ENCODE data around the gene PGAM1.
"Not testable (repeated sequence)": the region's sequence is repeated elsewhere in the genome, so short reads cannot be mapped to it uniquely, and the experiment has no call there.

PGAM1 gene

DNA sequence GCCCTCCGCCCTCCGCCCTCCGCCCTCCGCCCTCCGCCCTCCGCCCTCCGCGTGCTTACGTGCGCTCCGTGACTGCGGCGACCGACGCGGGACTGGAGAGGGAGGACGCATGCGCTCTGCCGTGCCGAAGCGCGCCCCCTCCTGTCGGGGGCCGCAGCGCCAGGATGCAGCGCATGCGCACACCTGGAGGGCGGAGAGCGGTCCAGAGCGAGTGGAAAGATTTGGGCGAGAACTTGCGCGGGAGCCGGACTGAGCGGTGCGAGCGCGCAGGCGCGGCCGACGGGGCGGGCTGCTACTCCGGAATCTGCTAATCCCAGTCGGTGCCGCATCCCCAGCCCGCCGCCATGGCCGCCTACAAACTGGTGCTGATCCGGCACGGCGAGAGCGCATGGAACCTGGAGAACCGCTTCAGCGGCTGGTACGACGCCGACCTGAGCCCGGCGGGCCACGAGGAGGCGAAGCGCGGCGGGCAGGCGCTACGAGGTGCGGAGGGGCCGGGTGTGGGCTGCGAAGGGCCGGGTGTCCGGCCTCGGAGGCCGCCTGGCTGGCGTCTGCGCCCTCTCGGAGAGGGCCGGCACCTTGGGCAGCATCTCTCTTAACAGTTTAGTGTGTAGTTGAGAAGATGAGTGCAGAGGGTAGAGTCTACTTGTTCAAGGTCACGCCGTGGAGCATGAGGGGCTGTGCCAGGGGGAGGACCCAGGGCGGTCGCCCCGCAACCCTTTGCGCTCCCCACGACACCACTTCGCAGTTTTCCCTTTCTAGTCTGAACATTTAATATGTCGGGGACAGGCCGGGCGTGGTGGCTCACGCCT lies at the start of gene PGAM1:
PGAM1 (plus strand) TSS at position 228 of the 812 bp plus-strand sequence; CDS start at position 345, 117 bp downstream.
- peak; percentile 85 for DNase-seq (ENCODE audit: low read depth, low spot score)

DNA sequence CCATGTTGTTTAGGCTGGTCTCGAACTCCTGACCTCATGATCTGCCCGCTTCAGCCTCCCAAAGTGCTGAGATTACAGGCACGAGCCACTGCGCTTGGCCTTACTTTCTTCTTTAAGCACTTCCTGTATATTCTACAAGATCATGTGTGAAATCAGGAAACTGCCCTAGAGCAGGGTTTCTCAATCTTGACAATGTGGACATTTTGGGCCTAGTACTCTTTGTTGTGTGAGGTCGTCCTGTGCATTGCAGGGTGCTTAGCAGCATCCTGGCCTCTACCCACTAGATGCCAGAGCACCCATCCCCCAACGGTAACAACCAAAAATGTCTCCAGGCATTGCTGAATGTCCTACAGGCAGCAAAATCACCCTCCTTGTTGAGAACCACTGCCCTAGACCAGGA lies 49.6 kb upstream of the PGAM1 start:
- DNase-seq (ENCODE audit: low read depth, low spot score): no peak

DNA sequence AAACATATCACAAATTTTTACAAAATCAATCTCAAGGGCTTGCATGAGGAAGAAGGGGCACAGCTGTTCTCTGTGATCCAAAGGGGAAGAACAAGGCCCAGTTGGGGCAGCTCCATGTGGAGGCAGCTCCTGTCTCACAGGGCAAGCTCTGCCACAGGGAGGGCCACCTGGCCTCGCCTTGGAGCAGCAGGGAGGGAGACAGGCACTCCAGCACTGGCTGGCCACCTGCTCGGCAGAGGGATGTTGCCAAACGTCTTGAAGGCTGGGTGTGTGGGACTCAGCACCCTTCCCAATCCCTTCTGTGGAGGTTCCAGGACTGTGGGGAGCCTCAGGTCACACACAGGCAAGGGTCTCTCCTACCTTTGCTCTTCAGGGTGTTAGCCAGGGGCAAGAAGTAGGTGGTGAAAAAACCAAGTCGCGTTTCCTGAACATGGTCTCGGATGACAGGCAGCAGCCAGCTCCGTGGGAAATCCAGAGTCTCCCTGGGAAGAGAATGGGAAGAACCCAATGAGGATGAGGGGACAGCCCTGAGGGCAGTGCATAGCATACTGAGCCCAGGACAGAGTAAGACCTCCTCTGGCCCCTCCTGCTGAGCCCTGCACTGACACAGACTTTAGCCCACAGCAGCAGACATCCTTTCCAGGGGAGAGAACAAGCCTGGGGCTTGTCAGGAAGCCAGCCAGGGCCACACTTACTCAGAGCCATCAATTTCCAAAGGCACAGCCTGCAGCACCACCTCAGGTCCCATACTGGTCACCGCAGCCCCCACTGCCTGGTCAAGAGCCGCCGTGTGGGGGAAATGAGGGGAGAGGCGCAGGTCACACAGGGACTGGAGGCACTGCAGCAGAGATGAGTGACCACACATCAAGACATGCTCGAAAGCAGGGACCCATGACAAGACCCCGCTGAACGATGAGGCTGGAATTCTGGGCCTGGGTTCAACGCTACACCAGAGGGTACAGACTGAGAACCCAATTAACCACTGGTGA lies 46.8 kb upstream of the PGAM1 start:
- DNase-seq (ENCODE audit: low read depth, low spot score): no peak

DNA sequence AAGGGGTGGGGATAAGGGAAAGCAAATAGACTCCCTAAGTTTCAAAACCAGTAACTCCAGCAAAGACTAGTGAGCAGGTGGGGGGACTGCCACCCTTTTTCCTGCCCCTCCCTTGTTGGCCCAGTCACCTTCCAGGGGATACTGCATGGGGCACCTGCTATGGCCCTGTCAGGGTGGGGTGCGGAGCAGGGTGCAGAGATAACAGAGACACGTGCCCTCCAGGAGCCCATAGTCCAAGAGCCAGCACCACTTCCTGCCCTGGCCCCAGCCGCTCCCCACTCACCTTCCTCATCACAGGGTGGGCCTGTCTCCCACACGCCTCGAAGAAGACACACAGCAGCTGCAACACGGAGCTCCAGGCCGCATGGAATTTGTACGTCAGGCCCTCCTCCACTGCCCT lies 45.5 kb upstream of the PGAM1 start:
- no peak for DNase-seq (ENCODE audit: low read depth, low spot score)

DNA sequence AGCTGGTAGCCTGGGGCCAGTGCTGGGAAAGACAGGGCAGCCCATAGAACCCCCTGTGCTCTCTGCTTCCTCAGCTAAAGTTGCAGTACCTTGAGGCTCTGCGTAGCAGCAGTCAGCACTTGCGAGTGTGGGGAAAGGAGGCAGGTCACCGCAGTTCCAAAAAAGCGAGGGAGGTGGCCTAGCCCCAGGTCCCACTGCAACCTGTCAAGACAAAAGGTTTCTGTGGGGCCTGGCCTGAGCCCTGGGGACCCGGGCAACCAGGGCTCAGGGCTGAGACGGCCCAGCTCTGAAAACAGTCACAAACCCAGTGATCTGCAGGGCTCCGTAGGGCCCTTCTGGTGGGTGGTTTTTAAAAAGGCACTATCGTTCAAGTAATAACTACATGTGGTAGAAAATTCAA lies 44.4 kb upstream of the PGAM1 start:
- DNase-seq (ENCODE audit: low read depth, low spot score): no peak

DNA sequence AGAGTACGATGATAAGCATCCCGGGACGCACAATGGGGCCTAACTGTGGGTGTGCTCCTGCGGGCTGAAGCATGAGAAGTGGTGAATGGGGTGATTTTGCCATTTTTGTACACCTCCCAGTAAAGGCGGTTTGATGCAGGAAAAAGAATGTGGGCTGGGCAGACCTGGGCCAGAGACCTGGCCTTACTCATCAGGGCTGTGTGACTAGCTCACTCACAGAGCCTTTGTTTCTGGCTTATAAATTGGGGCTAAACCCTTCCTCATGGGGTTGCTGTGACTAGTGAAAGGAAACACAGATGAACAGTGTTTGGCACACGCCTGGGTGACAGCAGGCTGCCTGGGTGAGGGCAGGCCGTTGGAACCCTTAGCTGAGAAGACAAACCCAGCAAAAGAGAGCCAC lies 42.8 kb upstream of the PGAM1 start:
- no peak for DNase-seq (ENCODE audit: low read depth, low spot score)

DNA sequence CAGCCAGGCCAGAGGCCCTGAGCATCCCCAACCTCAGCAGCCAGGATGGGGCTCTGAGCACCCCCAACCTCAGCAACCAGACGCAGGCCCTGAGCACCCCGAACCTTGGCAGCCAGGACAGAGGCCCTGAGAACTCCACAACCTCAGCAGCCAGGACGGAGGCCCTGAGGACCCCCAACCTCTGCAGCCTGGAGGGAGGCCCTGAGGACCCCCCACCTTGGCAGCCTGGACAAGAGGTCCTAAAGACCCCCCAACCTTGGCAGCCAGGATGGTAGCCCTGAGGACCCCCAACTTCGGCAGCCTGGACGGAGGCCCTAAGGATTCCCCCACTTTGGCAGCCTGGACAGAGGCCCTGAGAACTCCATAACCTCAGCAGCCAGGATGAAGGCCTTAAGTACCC lies 41.8 kb upstream of the PGAM1 start:
- no peak for DNase-seq (ENCODE audit: low read depth, low spot score)

DNA sequence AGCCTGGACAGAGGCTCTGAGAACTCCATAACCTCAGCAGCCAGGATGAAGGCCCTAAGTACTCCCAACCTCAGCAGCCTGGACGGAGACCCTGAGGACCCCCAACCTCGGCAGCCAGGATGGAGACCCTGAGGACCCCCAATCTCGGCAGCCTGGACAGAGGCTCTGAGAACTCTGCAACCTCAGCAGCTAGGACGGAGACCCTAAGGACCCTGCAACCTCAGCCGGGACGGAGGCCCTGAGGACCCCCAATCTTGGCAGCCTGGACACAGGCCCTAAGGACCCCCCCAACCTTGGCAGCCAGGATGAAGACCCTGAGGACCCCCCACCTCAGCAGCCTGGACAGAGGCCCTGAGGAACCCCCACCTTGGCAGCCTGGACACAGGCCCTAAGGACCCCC lies 41.4 kb upstream of the PGAM1 start:
- DNase-seq (ENCODE audit: low read depth, low spot score): no peak

DNA sequence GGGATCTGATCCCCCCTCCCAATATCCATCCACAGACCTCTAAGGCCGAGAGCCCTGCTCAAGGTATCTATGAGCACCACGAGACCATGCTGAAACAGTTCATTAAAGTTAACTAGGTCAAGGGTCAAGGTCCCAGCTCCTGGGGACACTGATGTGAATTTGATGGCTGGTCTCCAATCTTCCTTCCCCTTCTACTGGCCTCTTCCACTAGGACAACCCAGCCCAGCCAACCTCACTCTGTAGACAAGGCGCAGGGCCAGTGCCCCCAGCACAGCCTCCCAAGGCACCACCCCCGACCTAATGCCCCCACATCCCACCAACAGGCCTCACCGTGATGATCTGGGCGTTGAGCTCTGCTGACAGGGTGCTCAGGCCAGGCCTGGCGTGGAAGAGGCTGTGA lies 40.4 kb upstream of the PGAM1 start:
- DNase-seq (ENCODE audit: low read depth, low spot score): no peak

DNA sequence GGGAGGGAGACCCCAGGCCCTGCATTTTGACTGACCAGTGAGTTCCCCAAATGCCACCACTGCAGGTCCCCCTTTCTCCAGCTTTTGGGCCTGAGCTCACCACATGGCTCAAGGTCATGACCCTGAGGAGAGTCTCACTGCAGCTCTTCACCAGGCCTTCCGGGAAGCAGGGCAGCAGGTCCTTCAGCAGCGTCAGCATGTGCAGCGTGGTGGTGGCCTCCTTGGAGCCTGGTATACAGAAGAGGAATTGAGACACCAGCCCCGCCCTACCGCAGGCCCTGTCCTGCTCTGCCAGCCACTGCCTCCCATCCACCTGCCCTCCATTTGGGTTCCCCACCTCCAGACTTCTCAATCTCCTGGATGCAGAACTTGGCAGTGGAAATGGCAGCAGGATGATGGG lies 37.8 kb upstream of the PGAM1 start:
- no peak for DNase-seq (ENCODE audit: low read depth, low spot score)

DNA sequence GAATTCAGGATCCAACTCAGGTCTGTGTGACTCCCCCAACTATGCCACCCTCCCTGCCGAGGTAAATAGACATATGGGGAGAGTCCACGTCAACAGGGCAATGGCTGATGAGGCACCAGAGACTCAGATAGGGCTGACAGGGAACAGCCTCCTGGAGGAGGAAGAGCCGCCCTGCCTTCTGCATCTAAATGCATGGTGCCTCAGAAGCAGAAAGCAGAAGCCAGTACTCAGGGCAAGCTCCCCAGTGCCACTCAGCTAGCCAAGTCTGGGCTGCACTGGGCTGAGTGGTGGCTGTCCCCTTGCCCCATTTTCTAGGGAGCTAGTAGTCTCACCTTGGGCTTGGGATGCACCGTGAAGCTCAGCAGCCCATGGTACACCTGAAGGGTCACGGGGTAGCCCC lies 35.9 kb upstream of the PGAM1 start:
- no peak for DNase-seq (ENCODE audit: low read depth, low spot score)

DNA sequence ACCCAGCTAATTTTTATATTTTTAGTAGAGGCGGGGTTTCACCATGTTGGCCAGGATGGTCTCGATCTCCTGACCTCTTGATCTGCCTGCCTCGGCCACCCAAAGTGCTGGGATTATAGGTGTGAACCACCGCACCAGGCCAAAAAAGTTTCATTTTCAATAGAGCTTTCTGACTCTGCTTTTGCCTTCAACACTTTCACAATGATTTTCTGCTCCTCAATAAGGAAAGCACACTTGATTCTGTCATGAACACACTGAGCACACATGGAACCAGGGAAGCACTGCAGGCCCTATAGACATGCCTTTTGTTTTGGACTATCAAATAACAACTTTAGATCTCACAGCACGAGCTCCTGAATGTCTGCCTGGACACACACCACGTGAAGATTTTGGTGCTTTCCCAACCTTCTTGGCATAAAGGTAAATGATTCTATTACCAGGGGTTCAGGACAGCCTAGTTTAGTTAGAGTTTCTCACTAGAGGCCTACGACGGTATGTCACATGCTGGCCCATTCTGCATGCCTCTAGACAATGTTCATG lies 32.9 kb upstream of the PGAM1 start:
- DNase-seq (ENCODE audit: low read depth, low spot score): no peak

DNA sequence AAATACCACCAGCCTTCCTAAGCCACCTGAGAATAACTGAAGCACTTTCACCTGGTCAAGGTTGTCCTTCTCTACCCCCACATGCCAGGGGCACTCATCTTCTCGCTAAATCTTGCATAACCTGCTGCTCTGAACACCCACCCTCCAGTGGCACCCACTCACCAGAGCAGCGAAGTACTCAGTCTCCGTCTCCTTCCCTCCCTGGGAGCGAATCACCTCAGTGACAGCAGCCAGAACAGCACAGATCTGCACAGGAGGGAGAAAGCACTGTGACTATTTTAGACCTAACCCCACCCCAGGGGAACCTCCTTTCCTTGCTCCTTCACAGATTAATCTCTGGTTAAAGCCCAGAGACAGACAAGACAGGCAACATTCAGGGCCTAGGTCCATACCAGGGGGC lies 29.9 kb upstream of the PGAM1 start:
- no peak for DNase-seq (ENCODE audit: low read depth, low spot score)

DNA sequence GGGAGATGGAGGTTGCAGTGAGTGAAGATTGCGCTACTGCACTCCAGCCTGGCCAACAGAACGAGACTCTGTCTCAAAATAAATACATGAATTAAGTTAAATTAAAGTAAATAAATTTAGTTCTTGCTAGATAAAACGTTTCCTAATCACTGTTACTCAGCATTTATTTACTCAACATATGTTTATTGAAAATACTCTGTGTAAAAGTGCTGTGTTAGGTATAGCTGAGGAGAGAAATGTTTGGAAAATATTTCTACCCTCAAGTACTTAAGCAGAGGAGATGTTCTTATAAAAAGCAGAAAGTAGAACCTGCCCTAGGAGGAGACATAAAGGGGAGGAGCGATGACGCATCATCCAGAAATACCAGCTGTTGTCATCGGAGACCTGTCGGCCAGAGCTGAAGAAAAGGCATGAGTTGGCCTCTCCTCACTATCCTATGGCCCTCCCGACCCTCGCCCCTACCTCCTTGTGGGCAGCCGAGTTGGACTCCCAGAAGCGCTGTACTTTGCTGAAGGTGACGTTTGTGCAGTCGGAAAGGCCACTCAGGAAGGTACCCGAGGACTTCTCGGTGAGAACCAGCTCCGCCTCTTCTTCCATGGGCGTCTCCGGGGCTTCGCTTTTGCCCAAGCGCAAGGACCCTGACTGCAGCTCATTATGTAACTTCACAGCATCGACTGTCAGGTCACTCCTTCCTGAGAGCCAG lies 26.0 kb upstream of the PGAM1 start:
- DNase-seq (ENCODE audit: low read depth, low spot score): no peak

DNA sequence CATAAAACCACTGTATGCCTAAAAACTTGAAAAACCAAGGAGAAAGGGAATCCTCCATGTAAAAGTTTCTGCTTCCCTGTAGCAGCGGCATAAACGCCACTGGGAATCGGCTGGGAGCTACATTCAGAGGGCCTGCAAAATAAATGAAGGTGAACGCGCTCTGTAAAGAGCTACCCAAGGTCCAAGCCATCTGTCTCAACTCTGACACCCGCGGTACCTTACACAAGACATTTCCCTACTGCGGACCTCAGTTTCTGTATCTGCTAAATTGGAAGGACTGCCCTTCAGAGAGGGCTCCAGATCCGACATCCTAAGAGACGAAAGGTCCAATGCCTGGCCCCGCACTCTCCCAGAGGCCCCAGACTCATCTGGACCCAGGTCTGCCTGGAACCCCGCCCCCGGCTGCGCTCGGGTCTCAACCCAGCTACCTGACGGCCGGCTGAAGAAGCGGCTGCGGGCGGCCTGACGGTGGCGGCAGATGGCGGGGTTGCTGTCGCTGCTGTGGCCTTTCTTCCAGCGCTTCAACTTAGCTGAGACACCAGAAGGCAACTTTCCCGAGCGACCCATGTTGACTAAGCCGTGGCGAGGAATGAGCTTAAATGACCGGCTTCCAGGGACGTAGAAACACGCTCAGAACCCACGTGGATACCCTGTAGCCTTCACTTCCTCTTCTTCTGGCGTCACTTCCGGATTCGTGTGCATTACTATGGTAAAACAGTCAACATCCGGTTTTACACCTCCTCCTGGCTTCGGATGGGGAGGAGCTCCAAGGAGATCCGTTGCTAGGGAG lies 25.1 kb upstream of the PGAM1 start, which contains the start of gene RRP12:
RRP12 (minus strand) TSS at position 676 of the 790 bp plus-strand sequence; CDS start at position 567, 109 bp downstream.
- DNase-seq (ENCODE audit: low read depth, low spot score): peak; percentile 60

DNA sequence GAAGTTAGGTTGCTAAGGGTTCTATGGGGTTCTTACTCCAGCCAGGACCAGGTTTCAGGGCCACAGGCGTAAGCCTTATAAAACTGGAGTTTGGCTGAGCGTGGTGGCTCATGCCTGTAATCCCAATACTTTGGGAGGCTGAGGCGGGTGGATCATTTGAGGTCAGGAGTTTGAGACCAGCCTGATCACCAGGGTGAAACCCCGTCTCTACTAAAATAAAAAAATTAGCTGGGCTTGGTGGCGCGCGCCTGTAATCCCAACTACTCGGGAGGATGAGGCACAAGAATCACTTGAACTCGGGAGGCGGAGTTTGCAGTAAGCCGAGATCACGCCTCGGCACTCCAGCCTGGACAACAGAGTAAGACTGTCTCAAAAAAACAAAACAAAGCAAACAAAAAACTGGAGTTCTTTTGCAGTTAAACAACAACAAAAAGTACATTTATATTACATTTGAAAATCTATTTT lies 24.5 kb upstream of the PGAM1 start:
- DNase-seq (ENCODE audit: low read depth, low spot score): no peak

DNA sequence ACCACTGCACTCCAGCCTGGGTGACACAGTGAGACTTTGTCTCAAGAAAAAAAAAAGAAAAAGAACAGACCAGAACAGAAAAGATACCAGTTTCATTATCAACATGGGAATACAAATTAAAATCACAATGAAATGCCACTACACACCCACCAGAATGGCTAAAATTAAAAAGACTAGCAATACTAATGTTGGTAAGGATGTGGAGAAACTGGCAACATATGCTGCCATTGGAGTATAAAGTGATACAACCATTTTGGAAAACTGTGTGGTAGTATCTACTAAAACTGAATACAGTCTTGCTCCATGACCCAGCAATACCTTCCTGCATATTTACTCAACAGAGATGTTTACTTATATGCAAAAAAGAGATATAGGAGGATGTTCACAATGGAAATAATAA lies 21.9 kb upstream of the PGAM1 start:
- no peak for DNase-seq (ENCODE audit: low read depth, low spot score)

DNA sequence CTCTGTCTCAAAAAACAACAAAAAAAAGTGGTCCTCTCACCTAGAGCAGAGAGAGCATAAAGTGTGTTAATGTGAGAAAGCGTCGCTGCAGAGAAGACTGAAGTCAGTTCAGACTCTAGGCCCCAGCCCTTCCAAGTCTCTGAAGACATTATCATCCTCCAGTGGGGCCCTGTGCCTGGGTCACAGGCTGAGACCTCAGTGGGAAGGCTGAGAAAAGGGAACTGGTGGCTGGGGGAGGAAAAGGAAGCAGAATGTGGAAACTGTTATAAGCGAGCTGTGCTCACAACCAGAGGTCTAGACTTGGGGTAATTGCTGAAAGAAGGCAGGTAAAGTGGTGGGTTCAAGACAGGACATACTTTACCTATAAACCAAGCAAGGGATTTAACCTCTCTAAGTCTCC lies 19.9 kb upstream of the PGAM1 start:
- no peak for DNase-seq (ENCODE audit: low read depth, low spot score)

DNA sequence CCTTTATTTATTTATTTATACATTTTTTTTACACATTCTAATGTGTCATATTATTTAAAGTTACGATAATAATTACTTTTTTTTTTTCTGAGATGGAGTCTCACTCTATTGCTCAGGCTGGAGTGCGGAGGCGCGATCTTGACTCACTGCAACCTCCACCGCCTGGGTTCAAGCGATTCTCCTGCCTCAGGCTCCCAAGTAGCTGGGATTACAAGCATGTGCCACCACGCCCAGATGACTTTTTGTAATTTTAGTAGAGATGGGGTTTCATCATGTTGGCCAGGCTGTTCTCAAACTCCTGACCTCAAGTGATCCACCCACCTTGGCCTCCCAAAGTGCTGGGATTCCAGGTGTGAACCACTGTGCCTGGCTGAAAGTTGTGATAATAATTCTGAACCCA lies 19.5 kb upstream of the PGAM1 start:
- DNase-seq (ENCODE audit: low read depth, low spot score): not testable (repeated sequence)

DNA sequence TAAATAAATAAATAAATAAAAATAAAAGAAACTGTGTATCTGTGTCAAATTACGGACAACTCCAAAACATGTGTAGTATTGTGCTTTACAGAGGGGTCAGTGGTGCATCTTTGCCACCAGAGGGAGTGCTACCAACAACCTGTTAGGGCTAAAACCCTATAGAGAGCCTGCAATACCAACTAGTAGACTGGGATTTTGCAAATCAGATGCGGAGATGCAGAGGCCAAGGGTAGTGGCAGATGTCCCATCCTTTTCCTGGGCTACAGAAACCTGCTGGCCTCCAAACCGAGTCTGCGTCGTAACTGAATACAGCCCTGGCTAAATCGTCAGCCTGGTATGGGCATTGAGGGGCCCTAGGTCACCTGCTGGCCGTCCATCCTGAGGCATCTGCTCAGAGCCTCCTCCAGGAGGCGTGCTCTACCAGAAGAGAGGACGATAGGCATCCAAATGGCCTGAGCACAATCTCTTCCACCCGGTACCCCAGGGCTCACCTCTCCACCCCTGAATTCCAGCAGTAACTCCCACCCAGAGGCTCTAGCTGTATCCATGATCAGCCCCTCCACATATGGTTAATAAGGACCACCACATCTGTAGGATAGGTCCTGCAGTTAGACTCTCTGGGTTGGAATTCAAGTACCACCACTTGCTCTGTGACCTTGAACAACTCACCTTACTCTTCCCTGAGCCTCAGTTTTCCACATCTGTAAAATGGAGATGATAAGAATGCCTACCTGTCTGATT lies 18.6 kb upstream of the PGAM1 start:
- DNase-seq (ENCODE audit: low read depth, low spot score): no peak
